ENCODE data around the gene IL37. TPM values are rescaled to one million over a fixed set of nuclear protein-coding genes. Genes with fewer than 3 reads are reported as not detected.
"Not testable (repeated sequence)": the region's sequence is repeated elsewhere in the genome, so short reads cannot be mapped to it uniquely, and the experiment has no call there.

IL37 gene
- total and polyA plus RNA-seq, 8 donors: 0.55 TPM; not detected in 7

GRCh38 chr2:112904883-112905282, 6.1 kb upstream of the IL37 start:
- H3K4me1 ChIP-seq: peaks cover 0 to 4% (median 0%) of the 10 kb centered on the region in 4 donors
- H3K36me3 ChIP-seq: no peaks in the 10 kb centered on the region
- no peaks in the 10 kb centered on the region for H3K27me3 ChIP-seq
- intact Hi-C loops (cut with DNase I; ENCODE audit: low total_unique reads): no loop called here
- no peaks in the 10 kb centered on the region for H3K9me3 ChIP-seq
- no peak for TF ChIP-seq POLR2A (IDR thresholded peaks at IDR 0.05)
- no peak for TF ChIP-seq CTCF (IDR thresholded peaks at IDR 0.05)
- TF ChIP-seq EP300 (IDR thresholded peaks at IDR 0.05): no peak
- TF ChIP-seq POLR2AphosphoS5 (IDR thresholded peaks at IDR 0.05): no peak
- no peak overlapping the region for H3K27ac ChIP-seq
- 80 to 90% (median 86%) methylated on average over 5 of the region's 5 CpGs for WGBS, 5 donors
- no peak overlapping the region for H3K4me3 ChIP-seq
- no peak for DNase-seq

DNA sequence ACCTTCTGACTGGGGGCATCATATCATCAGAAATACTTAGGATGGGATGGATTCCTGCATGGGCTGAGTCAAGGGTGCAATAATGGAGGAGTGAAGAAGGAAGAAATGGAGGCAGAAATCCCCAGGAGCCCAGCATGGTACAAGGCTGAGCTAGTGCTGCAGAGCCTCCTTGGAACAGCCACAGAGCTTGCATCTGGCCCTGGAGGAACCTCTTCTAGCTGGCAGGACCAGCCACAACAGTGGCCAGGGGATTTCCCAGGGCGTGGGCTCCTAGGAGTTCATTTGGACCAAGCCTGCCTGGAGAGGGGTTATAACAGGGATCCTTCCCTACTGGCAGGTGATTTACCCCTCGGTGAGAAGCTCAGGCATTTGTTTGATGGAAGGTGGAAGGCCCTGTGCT, 4.7 kb upstream of the IL37 start:
- DNase-seq: no peak

GRCh38 chr2:112907001-112907949, 3.7 kb upstream of the IL37 start:
- no peak for DNase-seq
- Histone ChIP-seq H3K36me3 (no peaks in the 10 kb centered on the region), H3K4me3 (no peak overlapping the region), H3K27ac (no peak overlapping the region), H3K9me3 (no peaks in the 10 kb centered on the region), H3K27me3 (no peaks in the 10 kb centered on the region), H3K4me1 (peaks cover 0 to 4% (median 0%) of the 10 kb centered on the region in 4 donors)
- intact Hi-C loops (cut with DNase I; ENCODE audit: low total_unique reads): no loop called here
- TF ChIP-seq CTCF (IDR thresholded peaks at IDR 0.05): no peak
- 89 to 96% (median 94%) methylated on average over 11 to 12 of the region's 12 CpGs for WGBS, 5 donors

More for the DNA sequence above, 4.7 kb upstream of the IL37 start:
- TF ChIP-seq CTCF (IDR thresholded peaks at IDR 0.05) (no peak), POLR2A (IDR thresholded peaks at IDR 0.05) (no peak), EP300 (IDR thresholded peaks at IDR 0.05) (no peak), POLR2AphosphoS5 (IDR thresholded peaks at IDR 0.05) (no peak)
- H3K27ac ChIP-seq: no peak overlapping the region
- H3K27me3 ChIP-seq: no peaks in the 10 kb centered on the region
- no peaks in the 10 kb centered on the region for H3K9me3 ChIP-seq
- H3K36me3 ChIP-seq: no peaks in the 10 kb centered on the region
- no peak overlapping the region for H3K4me3 ChIP-seq
- 26 to 64% (median 50%) methylated on average over 2 of the region's 2 CpGs for WGBS, 5 donors
- intact Hi-C loops (cut with DNase I; ENCODE audit: low total_unique reads): no loop called here
- peaks cover 0 to 4% (median 0%) of the 10 kb centered on the region in 4 donors for H3K4me1 ChIP-seq

DNA sequence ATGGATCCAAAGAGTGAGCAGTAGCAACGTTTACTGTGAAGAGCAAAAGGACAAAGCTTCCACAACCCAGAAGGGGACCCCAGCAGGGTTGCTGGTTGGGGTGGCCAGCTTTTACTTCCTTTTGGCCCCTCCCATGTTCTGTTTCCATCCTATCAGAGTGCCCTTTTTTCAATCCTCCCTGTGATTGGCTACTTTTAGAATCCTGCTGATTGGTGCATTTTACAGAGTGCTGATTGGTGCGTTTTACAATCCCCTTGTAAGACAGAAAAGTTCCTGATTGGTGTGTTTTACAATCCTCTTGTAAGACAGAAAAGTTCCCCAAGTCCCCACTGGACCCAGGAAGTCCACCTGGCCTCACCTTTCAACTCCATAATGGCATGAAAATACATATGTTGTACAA, 2.4 kb upstream of the IL37 start:
- H3K4me1 ChIP-seq; H3K9me3 ChIP-seq; H3K27ac ChIP-seq; H3K36me3 ChIP-seq; H3K27me3 ChIP-seq; DNase-seq; intact Hi-C loops (cut with DNase I; ENCODE audit: low total_unique reads); H3K4me3 ChIP-seq: not testable (repeated sequence)
- 74 to 88% (median 81%) methylated on average over 2 of the region's 2 CpGs for WGBS, 5 donors

DNA sequence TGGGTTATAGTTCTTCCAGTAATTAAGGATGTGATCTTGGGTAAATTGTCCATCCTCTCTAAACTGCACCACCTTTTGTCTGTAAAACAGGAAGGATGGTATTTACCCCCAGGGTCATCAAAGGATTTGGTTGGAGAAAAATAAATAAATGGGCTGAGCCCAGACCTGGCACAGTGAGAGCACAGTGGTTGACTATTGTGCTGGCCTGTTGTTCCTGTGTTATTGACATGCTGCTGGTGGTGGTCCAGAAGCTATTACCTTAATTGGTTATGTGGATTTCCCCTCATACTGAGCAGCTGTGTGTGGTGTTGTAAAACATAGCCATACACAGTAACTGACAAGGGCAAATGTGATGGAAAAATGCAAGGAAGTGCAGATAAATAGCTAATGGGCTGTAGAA, 746 bp upstream of the IL37 start:
- no peaks in the 10 kb centered on the region for H3K27me3 ChIP-seq
- TF ChIP-seq CTCF (IDR thresholded peaks at IDR 0.05): no peak
- no peak for TF ChIP-seq POLR2A (IDR thresholded peaks at IDR 0.05)
- TF ChIP-seq POLR2AphosphoS5 (IDR thresholded peaks at IDR 0.05): no peak
- no peak for TF ChIP-seq EP300 (IDR thresholded peaks at IDR 0.05)
- H3K27ac ChIP-seq: no peak overlapping the region
- H3K4me1 ChIP-seq: peaks cover 0 to 4% (median 0%) of the 10 kb centered on the region in 4 donors
- intact Hi-C loops (cut with DNase I; ENCODE audit: low total_unique reads): no loop called here
- no peak overlapping the region for H3K4me3 ChIP-seq
- DNase-seq: no peak
- no peaks in the 10 kb centered on the region for H3K9me3 ChIP-seq
- H3K36me3 ChIP-seq: no peaks in the 10 kb centered on the region
